ENCODE results near the gene LARGE1. TPM values are rescaled to one million over a fixed set of nuclear protein-coding genes. Genes with fewer than 3 reads are reported as not detected.

The LARGE1 gene
- total RNA-seq, 2 donors from 2014 or later = 12.5 to 21.1 TPM

- Histone ChIP-seq H3K4me3 (no peak overlapping the region), H3K27me3 (no peaks in the 10 kb centered on the region), H3K36me3 (replicated peaks in 1 of 2; ENCODE audit: insufficient read depth in 1 of 2, low read depth in 2 of 2) (no peaks in the 10 kb centered on the region), H3K9me3 (no peaks in the 10 kb centered on the region), H3K4me1 (peaks cover 13% of the 10 kb centered on the region), H3K27ac (no peak overlapping the region)
- 71 to 72% methylated on average over 8 of the region's 8 CpGs for WGBS, 2 donors
- ATAC-seq (peak; percentile 43), DNase-seq (no peak)
- TF ChIP-seq POLR2A (IDR thresholded peaks at IDR 0.05) (no peak), CTCF (IDR thresholded peaks at IDR 0.05) (no peak)
- intact Hi-C loops (cut with DNase I) = no loop called here
Measured at GRCh38 chr22:33871935-33872334, 48.3 kb downstream of the LARGE1 start.

- DNase-seq = no peak
- 85 to 98% methylated on average over 2 of the region's 2 CpGs for WGBS, 2 donors
- H3K27ac ChIP-seq = no peak overlapping the region
- H3K4me3 ChIP-seq = no peak overlapping the region
- no peak for TF ChIP-seq CTCF (IDR thresholded peaks at IDR 0.05)
- TF ChIP-seq POLR2A (IDR thresholded peaks at IDR 0.05) = no peak
- no peaks in the 10 kb centered on the region for H3K27me3 ChIP-seq
- no peaks in the 10 kb centered on the region for H3K36me3 ChIP-seq (replicated peaks in 1 of 2; ENCODE audit: insufficient read depth in 1 of 2, low read depth in 2 of 2)
- H3K4me1 ChIP-seq = peaks cover 13% of the 10 kb centered on the region
- ATAC-seq = no peak
- H3K9me3 ChIP-seq = no peaks in the 10 kb centered on the region
- intact Hi-C loops (cut with DNase I) = no loop called here
Measured at GRCh38 chr22:33869946-33870345, 50.3 kb downstream of the LARGE1 start.

DNA sequence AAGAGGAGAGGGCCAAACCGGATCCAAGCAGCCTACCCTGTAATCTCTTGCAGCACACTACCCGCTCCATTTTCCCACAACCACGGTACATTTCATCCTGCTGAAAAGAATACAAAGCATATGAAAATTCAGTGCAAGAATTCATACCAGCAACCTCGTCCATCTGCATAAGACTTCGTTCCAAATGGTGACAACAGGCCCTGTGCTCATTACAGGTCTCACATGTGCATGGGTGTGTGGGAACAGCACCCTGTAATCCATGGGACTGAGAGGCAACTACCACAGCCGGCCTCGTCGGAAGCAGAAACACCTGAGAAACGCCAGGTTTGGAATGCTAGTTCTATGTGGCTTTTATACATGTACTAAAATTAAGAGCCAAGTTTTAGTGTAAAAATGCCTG is 52.3 kb downstream of the LARGE1 start:
- H3K36me3 ChIP-seq (replicated peaks in 1 of 2; ENCODE audit: insufficient read depth in 1 of 2, low read depth in 2 of 2) = no peaks in the 10 kb centered on the region
- 86 to 89% methylated on average over 9 of the region's 9 CpGs for WGBS, 2 donors
- intact Hi-C loops (cut with DNase I) = no loop called here
- H3K4me3 ChIP-seq = no peak overlapping the region
- no peak for DNase-seq
- H3K4me1 ChIP-seq = peaks cover 8% of the 10 kb centered on the region
- TF ChIP-seq POLR2A (IDR thresholded peaks at IDR 0.05) (no peak), CTCF (IDR thresholded peaks at IDR 0.05) (no peak)
- no peak for ATAC-seq
- no peaks in the 10 kb centered on the region for H3K27me3 ChIP-seq
- no peaks in the 10 kb centered on the region for H3K9me3 ChIP-seq
- peak overlapping the region in 1 of 4 donors; percentile 14 for H3K27ac ChIP-seq

DNA sequence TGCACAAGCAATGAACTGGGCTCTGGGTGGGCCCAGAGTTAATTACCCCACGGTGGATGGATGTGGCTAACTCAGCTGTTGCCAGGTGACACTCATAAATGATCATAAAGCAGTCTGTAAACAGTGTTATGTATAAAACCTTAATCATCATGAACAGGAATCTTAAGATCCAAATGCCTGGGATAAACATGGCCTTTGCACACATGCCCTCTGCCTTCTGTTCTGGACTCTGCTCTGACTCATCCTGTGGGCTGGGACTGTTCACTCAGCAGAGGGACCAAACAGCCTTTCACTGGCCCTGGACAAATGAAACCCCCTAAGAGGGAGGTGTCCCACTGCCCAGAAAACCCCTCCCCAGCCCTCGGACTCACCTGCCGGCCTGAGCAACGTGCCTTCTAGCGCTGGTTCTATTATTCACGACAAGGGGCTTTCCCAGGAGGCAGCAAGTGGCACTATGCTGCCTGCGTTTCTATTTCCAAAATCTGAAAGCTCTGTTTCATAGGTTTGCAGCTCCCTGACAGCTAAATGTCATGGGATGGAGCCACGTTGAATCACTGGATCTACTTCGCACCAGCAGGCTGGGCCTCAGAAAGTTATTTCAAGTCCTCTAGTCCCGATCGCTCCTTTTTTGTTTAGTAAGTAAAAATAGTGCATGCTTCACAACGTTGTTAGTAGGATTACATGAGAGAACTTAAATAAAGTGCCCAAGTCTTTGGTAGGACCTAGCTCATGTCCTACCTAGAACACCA is 53.0 kb downstream of the LARGE1 start:
- TF ChIP-seq CTCF (IDR thresholded peaks at IDR 0.05) = no peak
- DNase-seq (no peak), ATAC-seq (peak; percentile 42)
- H3K27me3 ChIP-seq = no peaks in the 10 kb centered on the region
- WGBS, 2 donors = 80 to 83% methylated on average over 12 of the region's 12 CpGs
- peaks cover 6% of the 10 kb centered on the region for H3K4me1 ChIP-seq
- H3K36me3 ChIP-seq (replicated peaks in 1 of 2; ENCODE audit: insufficient read depth in 1 of 2, low read depth in 2 of 2) = no peaks in the 10 kb centered on the region
- H3K4me3 ChIP-seq = no peak overlapping the region
- H3K27ac ChIP-seq = peak overlapping the region in 1 of 4 donors; percentile 14
- H3K9me3 ChIP-seq = no peaks in the 10 kb centered on the region
- intact Hi-C loops (cut with DNase I) = no loop called here

- Histone ChIP-seq H3K9me3 (no peaks in the 10 kb centered on the region), H3K27me3 (no peaks in the 10 kb centered on the region), H3K4me1 (no peaks in the 10 kb centered on the region), H3K36me3 (replicated peaks in 1 of 2; ENCODE audit: insufficient read depth in 1 of 2, low read depth in 2 of 2) (no peaks in the 10 kb centered on the region), H3K4me3 (no peak overlapping the region), H3K27ac (no peak overlapping the region)
- 93% methylated on average over 3 of the region's 3 CpGs for WGBS, 2 donors
- no peak for ATAC-seq
- intact Hi-C loops (cut with DNase I) = no loop called here
- DNase-seq = no peak
- no peak for TF ChIP-seq POLR2A (IDR thresholded peaks at IDR 0.05)
- TF ChIP-seq CTCF (IDR thresholded peaks at IDR 0.05) = no peak
Measured at GRCh38 chr22:33866511-33866910, 53.8 kb downstream of the LARGE1 start.

Data from body of pancreas (tissue), 4 donors.